Ishikawa (cell line): ENCODE results near the gene KATNAL1.

Experiments used
- CEBPB ChIP-seq: IDR thresholded peaks from 2 replicates; pipeline ENCODE4 v1.6.1; 2012
- CREB1 ChIP-seq: IDR thresholded peaks from 2 replicates; pipeline ENCODE4 v1.6.1; 2012; ENCODE audit warnings: low read depth
- EP300 ChIP-seq: IDR thresholded peaks from 2 replicates; pipeline ENCODE4 v1.6.1; 2012; ENCODE audit warnings: borderline replicate concordance
- FOXM1 ChIP-seq: IDR thresholded peaks from 2 replicates; pipeline ENCODE4 v1.6.1; 2012; ENCODE audit warnings: low read depth, borderline replicate concordance
- MAX ChIP-seq: IDR thresholded peaks from 2 replicates; pipeline ENCODE4 v1.6.1; 2012
- NFIC ChIP-seq: IDR thresholded peaks from 2 replicates; pipeline ENCODE4 v1.6.1; 2012
- RAD21 ChIP-seq: IDR thresholded peaks from 2 replicates; pipeline ENCODE4 v1.6.1; 2012; ENCODE audit warnings: low read depth
- REST ChIP-seq: IDR thresholded peaks from 2 replicates; pipeline ENCODE4 v1.6.1; 2012; ENCODE audit warnings: low read depth, mild to moderate bottlenecking
- TAF1 ChIP-seq: IDR thresholded peaks from 2 replicates; pipeline ENCODE4 v1.6.1; 2012; ENCODE audit warnings: low read depth, mild to moderate bottlenecking
- TCF12 ChIP-seq: IDR thresholded peaks from 2 replicates; pipeline ENCODE4 v1.6.1; 2012; ENCODE audit warnings: low read depth
- TEAD4 ChIP-seq: IDR thresholded peaks from 2 replicates; pipeline ENCODE4 v1.6.1; 2012
- USF1 ChIP-seq: IDR thresholded peaks from 2 replicates; pipeline ENCODE4 v1.6.1; 2012
- YY1 ChIP-seq: IDR thresholded peaks from 2 replicates; pipeline ENCODE4 v1.6.1; 2012; ENCODE audit warnings: low read depth
- ZBTB7A ChIP-seq: IDR thresholded peaks from 2 replicates; pipeline ENCODE4 v1.6.1; 2012; ENCODE audit warnings: low read depth

GRCh38 chr13:30353060-30353459 lies 45.7 kb upstream of the KATNAL1 start:
- TF ChIP-seq EP300 (no peak), MAX (no peak), CREB1 (no peak), RAD21 (no peak), USF1 (no peak), NFIC (no peak), TEAD4 (no peak), FOXM1 (no peak), ZBTB7A (no peak), REST (no peak), TCF12 (no peak), TAF1 (no peak), CEBPB (no peak), YY1 (no peak)
